ENCODE data around the gene PATZ1.

PATZ1 gene

DNA sequence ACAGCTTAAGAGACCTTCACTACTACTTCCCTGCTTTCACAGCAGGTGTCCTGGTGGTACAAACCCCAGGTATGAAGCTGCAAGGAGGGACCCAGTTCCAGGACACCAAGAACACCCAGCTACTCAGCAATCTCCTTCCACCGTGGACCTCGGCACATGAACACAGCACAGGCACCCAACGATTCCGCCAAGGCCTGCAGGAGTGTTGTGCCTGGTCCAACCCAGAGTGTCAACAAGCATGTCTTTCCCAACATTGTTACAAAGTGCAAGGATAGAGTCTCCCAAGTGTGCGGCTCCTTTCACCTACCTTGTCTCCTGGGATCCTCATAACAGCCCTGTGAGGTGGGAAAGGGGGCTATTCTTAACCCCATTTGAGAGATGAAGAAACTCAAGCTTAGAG lies 11.8 kb downstream of the PATZ1 start:
- Histone ChIP-seq H3K27me3 (ENCODE audit: insufficient read depth, poor library complexity, severe bottlenecking) (no peaks in the 10 kb centered on the region), H3K27ac (replicated peaks) (no peak overlapping the region), H3K4me3 (replicated peaks; ENCODE audit: insufficient read depth, low read length) (no peak overlapping the region)
- TF ChIP-seq SPI1 (IDR thresholded peaks at IDR 0.05; ENCODE audit: borderline replicate concordance, low read depth) (no peak), GABPA (IDR thresholded peaks at IDR 0.05; ENCODE audit: low read depth) (no peak), POLR2AphosphoS5 (IDR thresholded peaks at IDR 0.05; ENCODE audit: low read depth) (no peak)
- TF ChIP-seq, protein P1, sequence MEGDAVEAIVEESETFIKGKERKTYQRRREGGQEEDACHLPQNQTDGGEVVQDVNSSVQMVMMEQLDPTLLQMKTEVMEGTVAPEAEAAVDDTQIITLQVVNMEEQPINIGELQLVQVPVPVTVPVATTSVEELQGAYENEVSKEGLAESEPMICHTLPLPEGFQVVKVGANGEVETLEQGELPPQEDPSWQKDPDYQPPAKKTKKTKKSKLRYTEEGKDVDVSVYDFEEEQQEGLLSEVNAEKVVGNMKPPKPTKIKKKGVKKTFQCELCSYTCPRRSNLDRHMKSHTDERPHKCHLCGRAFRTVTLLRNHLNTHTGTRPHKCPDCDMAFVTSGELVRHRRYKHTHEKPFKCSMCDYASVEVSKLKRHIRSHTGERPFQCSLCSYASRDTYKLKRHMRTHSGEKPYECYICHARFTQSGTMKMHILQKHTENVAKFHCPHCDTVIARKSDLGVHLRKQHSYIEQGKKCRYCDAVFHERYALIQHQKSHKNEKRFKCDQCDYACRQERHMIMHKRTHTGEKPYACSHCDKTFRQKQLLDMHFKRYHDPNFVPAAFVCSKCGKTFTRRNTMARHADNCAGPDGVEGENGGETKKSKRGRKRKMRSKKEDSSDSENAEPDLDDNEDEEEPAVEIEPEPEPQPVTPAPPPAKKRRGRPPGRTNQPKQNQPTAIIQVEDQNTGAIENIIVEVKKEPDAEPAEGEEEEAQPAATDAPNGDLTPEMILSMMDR (IDR thresholded peaks at IDR 0.05; ENCODE audit: insufficient read depth, low read length): no peak
- DNase-seq (ENCODE audit: low read depth in 1 of 2, low spot score in 1 of 2): no peak

DNA sequence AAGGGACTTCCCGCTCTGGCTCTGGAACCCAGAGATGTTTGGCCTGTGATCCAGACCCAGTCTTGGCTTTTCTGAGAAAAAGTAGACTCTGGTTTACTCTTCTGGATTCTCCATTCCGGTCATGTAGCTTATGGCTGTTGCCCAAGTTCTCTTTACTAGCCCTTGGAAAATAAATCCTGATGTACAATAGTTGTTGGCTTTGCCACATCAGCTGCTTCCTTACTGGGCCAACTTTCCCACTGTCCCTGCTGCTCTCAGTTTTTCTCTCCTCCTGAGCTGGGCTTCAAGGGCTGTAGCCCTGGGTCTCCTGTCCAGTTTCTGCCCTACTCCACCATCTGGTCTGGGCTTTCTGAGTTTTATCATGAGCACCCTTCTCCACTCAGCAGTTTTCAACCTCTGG lies 12.5 kb downstream of the PATZ1 start:
- no peak for DNase-seq (ENCODE audit: low read depth in 1 of 2, low spot score in 1 of 2)
- Histone ChIP-seq H3K27ac (replicated peaks) (no peak overlapping the region), H3K4me3 (replicated peaks; ENCODE audit: insufficient read depth, low read length) (no peak overlapping the region), H3K27me3 (ENCODE audit: insufficient read depth, poor library complexity, severe bottlenecking) (no peaks in the 10 kb centered on the region)
- TF ChIP-seq SPI1 (IDR thresholded peaks at IDR 0.05; ENCODE audit: borderline replicate concordance, low read depth) (no peak), POLR2AphosphoS5 (IDR thresholded peaks at IDR 0.05; ENCODE audit: low read depth) (no peak), GABPA (IDR thresholded peaks at IDR 0.05; ENCODE audit: low read depth) (no peak)
- TF ChIP-seq, protein P2, sequence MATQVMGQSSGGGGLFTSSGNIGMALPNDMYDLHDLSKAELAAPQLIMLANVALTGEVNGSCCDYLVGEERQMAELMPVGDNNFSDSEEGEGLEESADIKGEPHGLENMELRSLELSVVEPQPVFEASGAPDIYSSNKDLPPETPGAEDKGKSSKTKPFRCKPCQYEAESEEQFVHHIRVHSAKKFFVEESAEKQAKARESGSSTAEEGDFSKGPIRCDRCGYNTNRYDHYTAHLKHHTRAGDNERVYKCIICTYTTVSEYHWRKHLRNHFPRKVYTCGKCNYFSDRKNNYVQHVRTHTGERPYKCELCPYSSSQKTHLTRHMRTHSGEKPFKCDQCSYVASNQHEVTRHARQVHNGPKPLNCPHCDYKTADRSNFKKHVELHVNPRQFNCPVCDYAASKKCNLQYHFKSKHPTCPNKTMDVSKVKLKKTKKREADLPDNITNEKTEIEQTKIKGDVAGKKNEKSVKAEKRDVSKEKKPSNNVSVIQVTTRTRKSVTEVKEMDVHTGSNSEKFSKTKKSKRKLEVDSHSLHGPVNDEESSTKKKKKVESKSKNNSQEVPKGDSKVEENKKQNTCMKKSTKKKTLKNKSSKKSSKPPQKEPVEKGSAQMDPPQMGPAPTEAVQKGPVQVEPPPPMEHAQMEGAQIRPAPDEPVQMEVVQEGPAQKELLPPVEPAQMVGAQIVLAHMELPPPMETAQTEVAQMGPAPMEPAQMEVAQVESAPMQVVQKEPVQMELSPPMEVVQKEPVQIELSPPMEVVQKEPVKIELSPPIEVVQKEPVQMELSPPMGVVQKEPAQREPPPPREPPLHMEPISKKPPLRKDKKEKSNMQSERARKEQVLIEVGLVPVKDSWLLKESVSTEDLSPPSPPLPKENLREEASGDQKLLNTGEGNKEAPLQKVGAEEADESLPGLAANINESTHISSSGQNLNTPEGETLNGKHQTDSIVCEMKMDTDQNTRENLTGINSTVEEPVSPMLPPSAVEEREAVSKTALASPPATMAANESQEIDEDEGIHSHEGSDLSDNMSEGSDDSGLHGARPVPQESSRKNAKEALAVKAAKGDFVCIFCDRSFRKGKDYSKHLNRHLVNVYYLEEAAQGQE (IDR thresholded peaks at IDR 0.05; ENCODE audit: insufficient replicate concordance, low read depth): no peak
- TF ChIP-seq, protein P1 (IDR thresholded peaks at IDR 0.05; ENCODE audit: insufficient read depth, low read length): no peak

DNA sequence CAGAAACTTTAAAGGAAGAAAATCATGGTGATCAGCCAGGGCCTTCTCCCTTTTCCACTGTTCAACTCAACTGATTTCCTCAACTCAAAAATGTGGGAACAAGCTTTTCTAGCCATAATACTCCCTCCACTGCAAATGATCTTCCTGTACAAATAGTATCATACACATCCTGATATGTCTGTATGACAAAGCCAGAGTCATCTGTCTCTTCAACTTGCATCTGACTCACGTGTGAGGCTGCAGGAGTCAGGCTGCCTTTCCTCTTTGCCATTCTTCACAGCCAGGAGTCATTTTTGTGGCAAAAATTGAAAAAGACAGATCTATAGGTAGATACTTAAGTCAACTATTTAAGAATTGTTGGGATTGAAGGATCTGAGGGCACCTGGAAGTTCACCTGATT lies 13.3 kb downstream of the PATZ1 start:
- no peak for DNase-seq (ENCODE audit: low read depth in 1 of 2, low spot score in 1 of 2)
- no peaks in the 10 kb centered on the region for H3K27me3 ChIP-seq (ENCODE audit: insufficient read depth, poor library complexity, severe bottlenecking)
- TF ChIP-seq, protein P1 (IDR thresholded peaks at IDR 0.05; ENCODE audit: insufficient read depth, low read length): no peak
- TF ChIP-seq SPI1 (IDR thresholded peaks at IDR 0.05; ENCODE audit: borderline replicate concordance, low read depth) (no peak), GABPA (IDR thresholded peaks at IDR 0.05; ENCODE audit: low read depth) (no peak), POLR2AphosphoS5 (IDR thresholded peaks at IDR 0.05; ENCODE audit: low read depth) (no peak)
- TF ChIP-seq, protein P2 (IDR thresholded peaks at IDR 0.05; ENCODE audit: insufficient replicate concordance, low read depth): no peak
- H3K4me3 ChIP-seq (replicated peaks; ENCODE audit: insufficient read depth, low read length): no peak overlapping the region
- H3K27ac ChIP-seq (replicated peaks): no peak overlapping the region

DNA sequence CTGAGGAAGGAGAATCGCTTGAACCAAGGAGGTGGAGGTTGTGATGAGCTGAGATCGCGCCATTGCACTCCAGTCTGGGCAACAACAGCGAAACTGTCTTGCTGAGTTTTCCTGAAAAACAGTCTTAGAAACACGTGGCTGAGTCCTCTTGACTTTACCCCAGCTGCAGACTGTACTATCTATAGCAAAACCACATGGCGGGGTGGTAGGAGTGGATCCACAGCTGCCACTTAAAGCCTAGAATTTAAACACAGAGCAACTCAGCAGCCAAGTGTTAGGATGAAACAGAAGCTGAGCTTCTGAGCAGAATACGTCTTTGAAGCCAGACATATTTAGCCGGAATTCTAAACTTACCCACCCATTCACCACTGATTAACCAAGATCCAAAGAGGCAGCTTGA lies 14.1 kb downstream of the PATZ1 start:
- no peak for DNase-seq (ENCODE audit: low read depth in 1 of 2, low spot score in 1 of 2)
- no peak overlapping the region for H3K4me3 ChIP-seq (replicated peaks; ENCODE audit: insufficient read depth, low read length)
- no peaks in the 10 kb centered on the region for H3K27me3 ChIP-seq (ENCODE audit: insufficient read depth, poor library complexity, severe bottlenecking)
- no peak overlapping the region for H3K27ac ChIP-seq (replicated peaks)
- TF ChIP-seq, protein P1 (IDR thresholded peaks at IDR 0.05; ENCODE audit: insufficient read depth, low read length): no peak
- TF ChIP-seq, protein P2 (IDR thresholded peaks at IDR 0.05; ENCODE audit: insufficient replicate concordance, low read depth): no peak
- TF ChIP-seq POLR2AphosphoS5 (IDR thresholded peaks at IDR 0.05; ENCODE audit: low read depth) (no peak), GABPA (IDR thresholded peaks at IDR 0.05; ENCODE audit: low read depth) (no peak), SPI1 (IDR thresholded peaks at IDR 0.05; ENCODE audit: borderline replicate concordance, low read depth) (no peak)

All from HL-60 (cell line).